Neural cell (in vitro differentiated cells): ENCODE results near the gene UTS2.

Experiments used
- POLR2AphosphoS5 ChIP-seq: IDR thresholded peaks from 2 replicates; pipeline ENCODE4 v1.6.1; 2012
- RAD21 ChIP-seq: fragments of 450-650 bp; conservative IDR thresholded peaks from 2 replicates; pipeline ENCODE4 v1.6.1; 2014; ENCODE audit warnings: antibody characterized with exemption, mild to moderate bottlenecking, moderate library complexity
- TF ChIP-seq, protein P1 (sequence below): fragments of 450-650 bp; IDR thresholded peaks from 2 replicates; pipeline ENCODE4 v1.5.1; 2014; ENCODE audit warnings: antibody characterized with exemption, mild to moderate bottlenecking, moderate library complexity; ENCODE audit not compliant: poor library complexity, severe bottlenecking
- TF ChIP-seq, protein P2 (sequence below): IDR thresholded peaks from 2 replicates; pipeline ENCODE4 v1.6.1; 2012; ENCODE audit warnings: borderline replicate concordance

DNA sequence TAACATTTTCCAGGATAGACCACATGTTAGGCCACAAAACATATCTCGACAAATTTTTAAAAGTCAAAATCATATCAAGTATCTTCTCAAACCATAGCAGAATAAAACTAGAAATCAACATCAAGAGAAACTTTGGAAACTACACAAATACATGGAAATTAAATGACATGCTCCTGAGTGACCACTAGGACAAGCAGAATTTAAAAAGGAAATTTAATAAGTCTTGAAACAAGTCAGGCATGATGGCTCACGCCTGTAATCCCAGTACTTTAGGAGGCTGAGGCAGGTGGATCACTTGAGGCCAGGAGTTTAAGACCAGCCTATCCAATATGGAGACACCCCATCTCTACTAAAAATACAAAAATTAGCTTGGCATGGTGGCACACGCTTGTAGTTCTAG, 26.4 kb upstream of the UTS2 start:
- TF ChIP-seq POLR2AphosphoS5 (no peak), RAD21 (no peak)
- TF ChIP-seq, protein P1, sequence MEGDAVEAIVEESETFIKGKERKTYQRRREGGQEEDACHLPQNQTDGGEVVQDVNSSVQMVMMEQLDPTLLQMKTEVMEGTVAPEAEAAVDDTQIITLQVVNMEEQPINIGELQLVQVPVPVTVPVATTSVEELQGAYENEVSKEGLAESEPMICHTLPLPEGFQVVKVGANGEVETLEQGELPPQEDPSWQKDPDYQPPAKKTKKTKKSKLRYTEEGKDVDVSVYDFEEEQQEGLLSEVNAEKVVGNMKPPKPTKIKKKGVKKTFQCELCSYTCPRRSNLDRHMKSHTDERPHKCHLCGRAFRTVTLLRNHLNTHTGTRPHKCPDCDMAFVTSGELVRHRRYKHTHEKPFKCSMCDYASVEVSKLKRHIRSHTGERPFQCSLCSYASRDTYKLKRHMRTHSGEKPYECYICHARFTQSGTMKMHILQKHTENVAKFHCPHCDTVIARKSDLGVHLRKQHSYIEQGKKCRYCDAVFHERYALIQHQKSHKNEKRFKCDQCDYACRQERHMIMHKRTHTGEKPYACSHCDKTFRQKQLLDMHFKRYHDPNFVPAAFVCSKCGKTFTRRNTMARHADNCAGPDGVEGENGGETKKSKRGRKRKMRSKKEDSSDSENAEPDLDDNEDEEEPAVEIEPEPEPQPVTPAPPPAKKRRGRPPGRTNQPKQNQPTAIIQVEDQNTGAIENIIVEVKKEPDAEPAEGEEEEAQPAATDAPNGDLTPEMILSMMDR: no peak
- TF ChIP-seq, protein P2, sequence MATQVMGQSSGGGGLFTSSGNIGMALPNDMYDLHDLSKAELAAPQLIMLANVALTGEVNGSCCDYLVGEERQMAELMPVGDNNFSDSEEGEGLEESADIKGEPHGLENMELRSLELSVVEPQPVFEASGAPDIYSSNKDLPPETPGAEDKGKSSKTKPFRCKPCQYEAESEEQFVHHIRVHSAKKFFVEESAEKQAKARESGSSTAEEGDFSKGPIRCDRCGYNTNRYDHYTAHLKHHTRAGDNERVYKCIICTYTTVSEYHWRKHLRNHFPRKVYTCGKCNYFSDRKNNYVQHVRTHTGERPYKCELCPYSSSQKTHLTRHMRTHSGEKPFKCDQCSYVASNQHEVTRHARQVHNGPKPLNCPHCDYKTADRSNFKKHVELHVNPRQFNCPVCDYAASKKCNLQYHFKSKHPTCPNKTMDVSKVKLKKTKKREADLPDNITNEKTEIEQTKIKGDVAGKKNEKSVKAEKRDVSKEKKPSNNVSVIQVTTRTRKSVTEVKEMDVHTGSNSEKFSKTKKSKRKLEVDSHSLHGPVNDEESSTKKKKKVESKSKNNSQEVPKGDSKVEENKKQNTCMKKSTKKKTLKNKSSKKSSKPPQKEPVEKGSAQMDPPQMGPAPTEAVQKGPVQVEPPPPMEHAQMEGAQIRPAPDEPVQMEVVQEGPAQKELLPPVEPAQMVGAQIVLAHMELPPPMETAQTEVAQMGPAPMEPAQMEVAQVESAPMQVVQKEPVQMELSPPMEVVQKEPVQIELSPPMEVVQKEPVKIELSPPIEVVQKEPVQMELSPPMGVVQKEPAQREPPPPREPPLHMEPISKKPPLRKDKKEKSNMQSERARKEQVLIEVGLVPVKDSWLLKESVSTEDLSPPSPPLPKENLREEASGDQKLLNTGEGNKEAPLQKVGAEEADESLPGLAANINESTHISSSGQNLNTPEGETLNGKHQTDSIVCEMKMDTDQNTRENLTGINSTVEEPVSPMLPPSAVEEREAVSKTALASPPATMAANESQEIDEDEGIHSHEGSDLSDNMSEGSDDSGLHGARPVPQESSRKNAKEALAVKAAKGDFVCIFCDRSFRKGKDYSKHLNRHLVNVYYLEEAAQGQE: no peak
